Breast epithelium (tissue), 3 donors: ENCODE results near the gene ZNF44.

Source experiments
- CTCF ChIP-seq, 3 donors: fragments of 450-650 bp; IDR thresholded peaks; one replicate each; pipeline ENCODE4 v1.5.1; 2016 to 2017; ENCODE audit warnings: antibody characterized with exemption in 3 of 3, mild to moderate bottlenecking in 3 of 3, moderate library complexity in 3 of 3
- POLR2A ChIP-seq: fragments of 450-650 bp; IDR thresholded peaks from one replicate; pipeline ENCODE4 v1.6.1; 2016; ENCODE audit warnings: antibody characterized with exemption, mild to moderate bottlenecking, moderate library complexity
- POLR2AphosphoS5 ChIP-seq, 3 donors: sonication (generic); formaldehyde crosslinking; IDR thresholded peaks; one replicate each; pipeline ENCODE4 v1.6.1; 2017; ENCODE audit warnings: antibody characterized with exemption in 3 of 3

- no peak for TF ChIP-seq CTCF (IDR thresholded peaks at IDR 0.05)
- no peak for TF ChIP-seq POLR2A
- TF ChIP-seq POLR2AphosphoS5 (IDR thresholded peaks at IDR 0.05): no peak
Measured at GRCh38 chr19:12331211-12331941, 36.7 kb upstream of the ZNF44 start.
